SH-SY5Y (cell line): ENCODE results near the gene CORIN.

ENCODE experiments used
- GATA2 ChIP-seq: IDR thresholded peaks from 2 replicates; pipeline ENCODE4 v1.6.1; 2011; ENCODE audit warnings: mild to moderate bottlenecking, low read depth, low read length
- GATA3 ChIP-seq: IDR thresholded peaks from 2 replicates; pipeline ENCODE4 v1.6.1; 2011; ENCODE audit warnings: low read depth, mild to moderate bottlenecking, low read length, moderate library complexity

CORIN gene

DNA sequence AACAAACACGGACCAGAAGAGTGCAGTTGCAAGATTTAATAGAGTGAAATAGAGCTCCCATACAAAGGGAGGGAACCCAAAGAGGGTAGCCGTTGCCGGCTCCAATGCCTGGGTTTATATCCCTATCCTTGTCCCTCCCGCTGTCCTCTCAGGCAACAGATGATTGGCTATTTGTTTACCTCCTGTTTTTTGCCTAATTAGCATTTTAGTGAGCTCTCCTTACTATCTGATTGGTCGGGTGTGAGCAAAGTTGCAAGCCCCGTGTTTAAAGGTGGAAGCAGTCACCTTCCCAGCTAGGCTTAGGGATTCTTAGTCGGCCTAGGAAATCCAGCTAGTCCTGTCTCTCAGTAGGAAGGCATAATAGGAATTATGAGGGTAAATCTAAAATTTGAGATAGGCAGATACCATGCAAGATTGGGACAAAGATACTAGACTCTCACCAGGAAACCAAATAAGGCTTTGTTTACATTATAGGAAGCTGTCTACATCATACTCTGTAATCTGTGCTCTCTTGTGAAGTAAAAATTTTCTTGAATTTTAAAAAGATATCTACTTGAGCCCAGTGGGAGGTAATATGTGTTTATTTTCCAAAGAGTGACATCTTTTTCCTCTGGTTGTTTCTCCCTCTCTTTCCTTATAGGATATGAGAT is 286.8 kb downstream of the CORIN start:
- TF ChIP-seq GATA2 (no peak), GATA3 (no peak)
